Measurements from ENCODE around the gene DIAPH3.

GRCh38 chr13:59653916-59654315 lies 509.8 kb downstream of the DIAPH3 start:
- TF ChIP-seq, protein P1, sequence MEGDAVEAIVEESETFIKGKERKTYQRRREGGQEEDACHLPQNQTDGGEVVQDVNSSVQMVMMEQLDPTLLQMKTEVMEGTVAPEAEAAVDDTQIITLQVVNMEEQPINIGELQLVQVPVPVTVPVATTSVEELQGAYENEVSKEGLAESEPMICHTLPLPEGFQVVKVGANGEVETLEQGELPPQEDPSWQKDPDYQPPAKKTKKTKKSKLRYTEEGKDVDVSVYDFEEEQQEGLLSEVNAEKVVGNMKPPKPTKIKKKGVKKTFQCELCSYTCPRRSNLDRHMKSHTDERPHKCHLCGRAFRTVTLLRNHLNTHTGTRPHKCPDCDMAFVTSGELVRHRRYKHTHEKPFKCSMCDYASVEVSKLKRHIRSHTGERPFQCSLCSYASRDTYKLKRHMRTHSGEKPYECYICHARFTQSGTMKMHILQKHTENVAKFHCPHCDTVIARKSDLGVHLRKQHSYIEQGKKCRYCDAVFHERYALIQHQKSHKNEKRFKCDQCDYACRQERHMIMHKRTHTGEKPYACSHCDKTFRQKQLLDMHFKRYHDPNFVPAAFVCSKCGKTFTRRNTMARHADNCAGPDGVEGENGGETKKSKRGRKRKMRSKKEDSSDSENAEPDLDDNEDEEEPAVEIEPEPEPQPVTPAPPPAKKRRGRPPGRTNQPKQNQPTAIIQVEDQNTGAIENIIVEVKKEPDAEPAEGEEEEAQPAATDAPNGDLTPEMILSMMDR (IDR thresholded peaks at IDR 0.05): no peak
- no peak for TF ChIP-seq TCF12 (IDR thresholded peaks at IDR 0.05)

Measured in SK-N-SH (cell line).